ENCODE results near the gene DTX1.
"Not testable (repeated sequence)": the region's sequence is repeated elsewhere in the genome, so short reads cannot be mapped to it uniquely, and the experiment has no call there.

Gene DTX1

DNA sequence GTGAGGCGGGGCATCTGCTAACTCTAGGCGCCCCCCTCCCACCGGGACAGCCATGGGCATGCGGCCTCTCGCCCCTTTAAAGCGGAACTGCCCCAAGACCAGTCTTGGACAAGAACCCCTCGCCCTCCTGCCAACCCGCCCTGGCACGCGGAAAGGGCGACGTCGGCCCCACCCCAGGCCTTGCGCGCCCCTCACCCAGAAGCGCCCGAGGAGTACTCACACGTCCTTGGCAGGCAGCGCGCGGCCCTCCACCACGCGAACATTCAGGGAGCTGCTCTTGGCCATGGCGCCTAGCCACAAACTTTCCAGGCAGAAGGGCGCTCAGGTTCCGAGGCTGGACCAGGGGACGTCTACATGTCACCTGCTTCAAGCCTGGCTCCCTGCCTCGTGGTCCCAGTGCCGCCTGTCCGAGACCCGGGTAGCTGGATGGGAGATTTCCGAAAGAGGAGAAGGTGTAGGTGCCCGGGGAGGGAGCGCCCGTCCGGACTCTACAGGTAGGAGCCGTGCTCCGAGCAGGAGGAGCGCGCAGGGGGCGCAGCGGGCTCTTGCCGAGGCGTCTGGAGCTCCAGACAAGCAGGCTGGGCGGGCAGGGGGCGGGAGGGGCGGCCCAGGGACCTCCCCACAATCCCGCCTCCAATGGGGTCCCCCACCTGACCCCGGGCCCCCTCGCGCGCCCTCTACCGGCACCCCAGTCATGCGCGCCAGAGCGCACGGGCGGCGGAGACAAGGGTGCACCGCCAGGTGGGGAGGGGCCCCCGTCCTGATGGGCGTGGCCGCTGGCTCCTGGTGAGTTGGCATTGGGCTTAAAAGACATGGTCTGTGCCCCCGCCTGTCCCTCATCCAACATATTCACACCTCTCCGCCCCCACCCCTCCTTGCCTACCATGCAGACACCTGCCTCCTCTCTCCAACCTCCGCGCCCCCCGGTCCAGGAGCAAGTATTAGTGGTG is 78.9 kb downstream of the DTX1 start, which contains the start of gene RASAL1:
Gene RASAL1, minus strand, starts transcription at position 584 of the 950 bp plus-strand sequence. Its CDS starts 299 bp downstream, at position 285.
- no peak within 1 kb of the TSS for H3K27ac ChIP-seq (ENCODE audit: low read depth, low read length, severe bottlenecking)
- H3K9me3 ChIP-seq (ENCODE audit: control insufficient read depth, low read length), result no peaks in the 10 kb centered on the region
- no peaks in the 10 kb centered on the region for H3K36me3 ChIP-seq (ENCODE audit: control insufficient read depth, insufficient read depth, low read length)
- 19 to 28% methylated on average over 25 to 34 of the region's 68 CpGs for whole genome bisulfite sequencing, 2 experiments (ENCODE audit: insufficient coverage in 2 of 2)
- peaks cover 8% of the 10 kb centered on the region for H3K4me1 ChIP-seq (ENCODE audit: control insufficient read depth, insufficient read depth, low read length, poor library complexity, severe bottlenecking)
- peak within 1 kb of the TSS; percentile 14 for H3K4me3 ChIP-seq (ENCODE audit: extremely low read depth, insufficient read depth, low read length, poor library complexity, severe bottlenecking)

DNA sequence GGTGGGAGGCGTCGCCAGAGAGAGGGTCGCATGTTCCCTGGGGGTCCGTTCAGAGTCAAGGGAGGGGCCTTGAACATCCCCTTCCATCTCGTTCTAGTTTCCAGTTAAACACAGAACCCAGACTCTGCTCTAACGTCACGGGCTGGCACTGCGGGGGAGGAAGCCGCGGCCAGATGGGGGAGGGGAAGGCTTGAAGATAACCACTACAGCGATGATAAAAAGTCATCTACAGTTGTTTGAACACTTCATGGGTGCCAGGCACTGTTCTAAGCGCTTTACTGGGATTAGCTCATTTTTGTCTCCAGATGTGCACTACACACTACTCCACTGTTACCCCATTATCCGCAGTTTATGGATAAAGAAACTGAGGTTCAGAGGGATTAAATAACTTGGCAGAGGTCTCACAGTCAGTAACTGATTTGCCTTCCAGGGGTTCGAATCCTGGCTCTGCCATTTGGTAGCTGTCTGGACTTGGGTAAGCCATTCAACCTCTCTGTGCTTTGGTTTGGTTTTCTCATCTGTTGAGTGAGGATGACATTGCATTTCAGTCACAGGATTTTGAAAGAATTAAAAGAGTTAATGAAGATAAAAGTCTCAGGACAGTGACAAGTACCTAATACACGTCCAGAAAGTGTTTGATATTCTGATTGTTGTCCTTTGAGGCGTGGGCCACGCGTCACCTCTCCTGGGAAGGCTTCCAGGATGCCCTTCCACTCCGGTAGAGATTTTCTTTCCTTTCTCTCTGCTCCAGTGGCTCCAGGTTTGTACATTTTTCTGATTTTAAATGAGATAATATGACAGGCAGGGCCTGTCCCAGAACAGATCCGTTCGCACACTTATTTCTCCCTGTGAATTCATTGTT is 79.8 kb downstream of the DTX1 start:
- no peaks in the 10 kb centered on the region for H3K36me3 ChIP-seq (ENCODE audit: control insufficient read depth, insufficient read depth, low read length)
- WGBS, 2 experiments (ENCODE audit: insufficient coverage in 2 of 2), result 56 to 74% methylated on average over 12 of the region's 21 CpGs
- H3K4me1 ChIP-seq (ENCODE audit: control insufficient read depth, insufficient read depth, low read length, poor library complexity, severe bottlenecking), result peaks cover 8% of the 10 kb centered on the region
- no peak overlapping the region for H3K27ac ChIP-seq (ENCODE audit: low read depth, low read length, severe bottlenecking)
- H3K4me3 ChIP-seq (ENCODE audit: extremely low read depth, insufficient read depth, low read length, poor library complexity, severe bottlenecking), result no peak overlapping the region
- H3K9me3 ChIP-seq (ENCODE audit: control insufficient read depth, low read length), result no peaks in the 10 kb centered on the region

DNA sequence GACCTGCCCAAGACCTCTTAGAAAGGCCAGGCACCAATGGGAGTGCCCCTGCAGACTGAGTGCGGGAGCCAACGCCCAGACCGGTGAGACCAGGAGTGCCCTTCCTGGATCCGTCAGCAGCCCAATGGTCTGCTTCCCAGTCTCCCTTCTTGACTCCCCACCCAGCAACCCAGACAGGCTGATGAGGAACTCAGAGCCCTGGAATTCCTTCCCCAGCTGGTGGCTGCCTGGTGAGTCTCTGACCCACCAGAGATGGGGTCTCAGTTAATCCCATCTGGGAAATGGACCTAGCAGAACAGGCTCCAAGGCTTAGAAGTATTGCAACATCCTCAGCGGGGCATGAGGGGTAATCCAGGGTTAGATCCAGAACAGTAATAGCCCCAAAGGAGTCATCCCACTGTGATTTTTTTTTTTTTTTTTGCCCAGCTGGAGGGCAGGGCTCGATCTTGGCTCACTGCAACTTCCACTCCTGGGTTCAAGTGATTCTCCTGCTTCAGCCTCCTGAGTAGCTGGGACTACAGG is 80.5 kb downstream of the DTX1 start:
- peaks cover 8% of the 10 kb centered on the region for H3K4me1 ChIP-seq (ENCODE audit: control insufficient read depth, insufficient read depth, low read length, poor library complexity, severe bottlenecking)
- H3K27ac ChIP-seq (ENCODE audit: low read depth, low read length, severe bottlenecking), result no peak overlapping the region
- no peaks in the 10 kb centered on the region for H3K36me3 ChIP-seq (ENCODE audit: control insufficient read depth, insufficient read depth, low read length)
- H3K9me3 ChIP-seq (ENCODE audit: control insufficient read depth, low read length), result no peaks in the 10 kb centered on the region
- 88% methylated on average over 5 of the region's 6 CpGs for WGBS, 2 experiments (ENCODE audit: insufficient coverage in 2 of 2)
- H3K4me3 ChIP-seq (ENCODE audit: extremely low read depth, insufficient read depth, low read length, poor library complexity, severe bottlenecking), result no peak overlapping the region

DNA sequence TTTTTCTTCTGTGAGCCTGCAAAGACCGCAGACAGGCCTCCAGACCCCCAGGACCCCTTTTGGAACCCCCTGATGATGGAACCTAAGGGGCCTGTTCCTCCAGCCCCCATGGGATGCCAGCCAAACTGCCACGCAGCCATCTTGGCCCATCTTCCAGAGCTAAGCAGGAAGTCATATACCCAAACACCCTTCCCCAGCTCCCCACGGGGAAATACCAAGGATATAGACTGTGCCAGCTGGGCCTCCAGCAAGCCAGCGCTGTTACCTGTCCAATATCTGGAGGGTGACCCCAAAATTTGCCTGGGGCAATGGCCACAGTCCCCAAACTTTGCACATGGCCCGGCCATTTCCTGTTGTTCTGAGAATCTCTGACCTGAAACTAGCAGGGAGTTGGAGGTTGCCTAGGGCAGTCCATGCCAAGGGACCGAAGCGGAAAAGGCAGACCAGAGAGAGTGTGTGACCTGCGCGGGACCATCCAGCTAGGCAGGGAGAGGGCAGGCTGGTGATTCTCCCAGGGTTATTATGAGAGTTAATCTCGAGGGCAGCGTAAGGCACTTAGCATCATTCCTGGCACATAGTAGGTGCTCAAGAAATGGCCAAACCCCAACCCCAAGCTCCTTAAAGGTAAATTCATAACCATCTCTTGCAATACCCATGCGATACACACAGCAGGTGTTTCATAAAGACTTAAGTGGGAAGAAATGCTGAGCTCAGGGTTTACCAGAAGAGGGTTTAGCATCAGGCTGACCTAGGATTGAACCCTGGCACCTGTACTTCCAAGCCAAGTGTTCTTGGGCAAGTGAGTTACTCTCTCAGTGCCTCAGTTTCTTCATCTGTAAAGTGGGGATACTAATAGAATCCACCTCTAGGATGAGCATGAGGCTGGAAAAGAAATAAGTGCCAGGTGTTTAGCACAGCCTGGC is 81.6 kb downstream of the DTX1 start:
- no peak overlapping the region for H3K4me3 ChIP-seq (ENCODE audit: extremely low read depth, insufficient read depth, low read length, poor library complexity, severe bottlenecking)
- no peak overlapping the region for H3K27ac ChIP-seq (ENCODE audit: low read depth, low read length, severe bottlenecking)
- H3K4me1 ChIP-seq (ENCODE audit: control insufficient read depth, insufficient read depth, low read length, poor library complexity, severe bottlenecking), result peaks cover 8% of the 10 kb centered on the region
- no peaks in the 10 kb centered on the region for H3K9me3 ChIP-seq (ENCODE audit: control insufficient read depth, low read length)
- H3K36me3 ChIP-seq (ENCODE audit: control insufficient read depth, insufficient read depth, low read length), result no peaks in the 10 kb centered on the region
- 89 to 99% methylated on average over 8 to 11 of the region's 12 CpGs for WGBS, 2 experiments (ENCODE audit: insufficient coverage in 2 of 2)

DNA sequence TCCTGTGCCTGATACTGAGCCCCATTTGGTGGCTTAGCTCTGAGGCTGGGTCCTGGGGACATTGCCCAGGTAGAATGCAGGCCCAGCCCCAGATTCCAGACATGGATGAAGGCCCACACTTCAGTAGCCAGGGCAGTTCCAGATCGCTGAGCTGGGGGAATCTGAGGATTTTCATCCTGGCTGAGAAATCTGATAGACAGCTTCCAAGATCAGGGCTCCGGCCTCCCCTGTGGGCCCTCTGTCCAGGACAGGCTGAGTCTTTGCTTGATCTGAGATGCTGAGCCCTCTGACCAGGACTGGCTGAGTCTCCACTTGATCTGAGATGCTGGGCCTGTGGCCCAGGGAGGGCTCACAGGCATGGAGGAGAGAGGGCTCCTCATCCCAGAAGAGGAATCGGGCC is 82.3 kb downstream of the DTX1 start:
- Histone ChIP-seq H3K9me3 (ENCODE audit: control insufficient read depth, low read length) (no peaks in the 10 kb centered on the region), H3K36me3 (ENCODE audit: control insufficient read depth, insufficient read depth, low read length) (no peaks in the 10 kb centered on the region), H3K27ac (ENCODE audit: low read depth, low read length, severe bottlenecking) (no peak overlapping the region), H3K4me3 (ENCODE audit: extremely low read depth, insufficient read depth, low read length, poor library complexity, severe bottlenecking) (no peak overlapping the region), H3K4me1 (ENCODE audit: control insufficient read depth, insufficient read depth, low read length, poor library complexity, severe bottlenecking) (peaks cover 8% of the 10 kb centered on the region)
- WGBS, 2 experiments (ENCODE audit: insufficient coverage in 2 of 2), result 88 to 90% methylated on average over 2 to 3 of the region's 3 CpGs

DNA sequence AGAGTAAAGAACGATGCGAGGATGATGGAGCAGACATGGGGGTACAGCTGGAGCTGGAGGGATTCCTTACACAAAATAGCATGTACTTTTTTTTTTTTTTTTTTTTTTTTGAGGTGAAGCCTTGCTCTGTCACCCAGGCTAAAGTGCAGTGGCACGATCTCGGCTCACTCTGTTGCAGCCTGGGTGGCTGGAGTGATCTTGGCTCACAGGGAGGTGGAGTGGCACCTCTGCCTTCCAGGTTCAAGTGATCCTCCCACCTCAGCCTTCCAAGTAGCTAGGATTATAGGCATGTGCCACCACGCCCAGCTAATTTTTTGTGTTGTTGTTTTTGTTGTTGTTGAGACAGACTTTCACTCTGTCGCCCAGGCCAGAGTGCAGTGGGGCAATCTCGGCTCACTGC is 84.2 kb downstream of the DTX1 start:
- H3K4me3 ChIP-seq (ENCODE audit: extremely low read depth, insufficient read depth, low read length, poor library complexity, severe bottlenecking), result no peak overlapping the region
- no peaks in the 10 kb centered on the region for H3K36me3 ChIP-seq (ENCODE audit: control insufficient read depth, insufficient read depth, low read length)
- H3K27ac ChIP-seq (ENCODE audit: low read depth, low read length, severe bottlenecking), result no peak overlapping the region
- WGBS, 2 experiments (ENCODE audit: insufficient coverage in 2 of 2), result 89 to 93% methylated on average over 3 of the region's 7 CpGs
- H3K9me3 ChIP-seq (ENCODE audit: control insufficient read depth, low read length), result no peaks in the 10 kb centered on the region
- H3K4me1 ChIP-seq (ENCODE audit: control insufficient read depth, insufficient read depth, low read length, poor library complexity, severe bottlenecking), result peaks cover 5% of the 10 kb centered on the region

DNA sequence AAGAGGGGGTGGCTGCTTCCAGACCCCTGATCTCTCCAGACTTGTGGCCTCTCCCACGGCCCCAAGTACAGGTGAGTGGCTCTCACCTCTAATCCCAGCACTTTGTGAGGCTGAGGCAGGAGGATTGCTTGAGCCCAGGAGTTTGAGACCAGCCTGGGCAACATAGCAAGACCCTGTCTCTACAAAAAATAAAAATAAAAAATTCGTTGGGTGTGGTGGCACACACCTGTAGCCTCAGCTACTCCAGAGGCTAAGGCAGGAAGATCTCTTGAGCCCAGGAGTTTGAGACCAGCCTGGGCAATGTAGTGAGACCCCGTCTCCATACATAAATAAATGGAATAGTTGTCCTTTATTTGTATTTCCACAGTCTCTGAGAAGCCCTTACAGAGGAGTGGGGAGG is 85.2 kb downstream of the DTX1 start:
- WGBS, 2 experiments (ENCODE audit: insufficient coverage in 2 of 2), result 80 to 86% methylated on average over 1 to 2 of the region's 3 CpGs
- H3K4me3 ChIP-seq (ENCODE audit: extremely low read depth, insufficient read depth, low read length, poor library complexity, severe bottlenecking); H3K27ac ChIP-seq (ENCODE audit: low read depth, low read length, severe bottlenecking); H3K9me3 ChIP-seq (ENCODE audit: control insufficient read depth, low read length); H3K36me3 ChIP-seq (ENCODE audit: control insufficient read depth, insufficient read depth, low read length); H3K4me1 ChIP-seq (ENCODE audit: control insufficient read depth, insufficient read depth, low read length, poor library complexity, severe bottlenecking): not testable (repeated sequence)

DNA sequence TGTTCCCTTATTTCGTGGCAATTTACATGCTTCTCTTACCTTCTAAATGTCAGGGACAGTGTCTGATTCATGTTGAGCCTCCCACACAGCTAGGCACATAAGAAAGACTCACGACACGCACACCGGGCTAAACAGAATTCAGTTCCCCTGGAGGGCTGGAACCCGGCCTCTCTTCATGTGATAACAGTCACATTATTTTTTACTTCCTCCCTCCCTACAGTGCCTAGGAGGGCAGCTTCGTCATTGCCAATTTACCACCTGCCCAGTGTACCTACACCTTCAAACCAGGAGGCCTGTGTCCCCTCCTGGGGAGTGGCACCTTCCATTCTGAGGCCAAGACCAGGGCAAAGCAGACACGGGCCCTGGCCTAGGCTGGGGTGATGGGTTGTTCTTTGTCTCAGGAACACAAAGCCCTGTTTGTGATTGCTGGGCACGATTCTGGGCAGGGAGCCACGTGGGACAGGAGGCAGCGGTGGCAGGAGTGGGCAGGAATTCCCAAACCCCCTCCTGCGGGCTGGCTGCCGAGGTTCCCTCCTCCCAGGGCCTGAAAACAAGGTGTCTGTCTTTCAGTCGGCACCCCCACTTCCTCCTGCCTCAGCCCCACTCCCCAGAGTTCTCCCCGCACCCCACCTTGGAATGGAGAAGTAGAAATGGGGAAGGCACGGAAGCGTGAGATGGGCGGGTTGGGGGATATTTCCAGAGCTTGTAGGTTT is 85.8 kb downstream of the DTX1 start:
- H3K4me3 ChIP-seq (ENCODE audit: extremely low read depth, insufficient read depth, low read length, poor library complexity, severe bottlenecking), result no peak overlapping the region
- H3K9me3 ChIP-seq (ENCODE audit: control insufficient read depth, low read length), result no peaks in the 10 kb centered on the region
- H3K27ac ChIP-seq (ENCODE audit: low read depth, low read length, severe bottlenecking), result no peak overlapping the region
- H3K4me1 ChIP-seq (ENCODE audit: control insufficient read depth, insufficient read depth, low read length, poor library complexity, severe bottlenecking), result no peaks in the 10 kb centered on the region
- WGBS, 2 experiments (ENCODE audit: insufficient coverage in 2 of 2), result 82 to 88% methylated on average over 11 to 13 of the region's 17 CpGs
- H3K36me3 ChIP-seq (ENCODE audit: control insufficient read depth, insufficient read depth, low read length), result no peaks in the 10 kb centered on the region

DNA sequence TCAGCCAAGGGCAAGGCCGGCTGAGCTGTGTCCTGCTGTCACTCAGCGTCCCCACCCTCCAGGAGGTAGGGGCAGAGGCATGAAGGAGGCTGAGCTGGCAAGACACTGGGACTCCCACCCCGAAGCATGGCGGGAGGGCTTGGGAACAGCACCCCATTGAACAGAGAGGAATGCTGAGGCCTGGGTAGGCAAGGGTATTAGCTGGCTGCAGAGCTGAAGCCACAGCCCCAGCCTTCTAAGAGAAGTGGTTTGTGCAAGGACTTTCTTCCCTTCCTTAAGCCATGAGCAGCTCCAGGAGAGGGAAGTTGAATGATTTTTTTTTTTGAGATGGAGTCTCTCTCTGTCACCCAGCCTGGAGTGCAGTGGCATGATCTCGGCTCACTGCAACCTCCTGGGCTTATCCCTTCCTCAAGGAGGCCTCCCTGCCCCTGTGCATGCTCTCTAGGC is 86.4 kb downstream of the DTX1 start:
- H3K27ac ChIP-seq (ENCODE audit: low read depth, low read length, severe bottlenecking), result no peak overlapping the region
- 83 to 90% methylated on average over 3 to 4 of the region's 5 CpGs for WGBS, 2 experiments (ENCODE audit: insufficient coverage in 2 of 2)
- H3K4me3 ChIP-seq (ENCODE audit: extremely low read depth, insufficient read depth, low read length, poor library complexity, severe bottlenecking), result no peak overlapping the region
- no peaks in the 10 kb centered on the region for H3K4me1 ChIP-seq (ENCODE audit: control insufficient read depth, insufficient read depth, low read length, poor library complexity, severe bottlenecking)
- no peaks in the 10 kb centered on the region for H3K36me3 ChIP-seq (ENCODE audit: control insufficient read depth, insufficient read depth, low read length)
- H3K9me3 ChIP-seq (ENCODE audit: control insufficient read depth, low read length), result no peaks in the 10 kb centered on the region
